Measurements from ENCODE around the gene FBXW9. TPM values are rescaled to one million over a fixed set of nuclear protein-coding genes. Genes with fewer than 3 reads are reported as not detected.

Gene FBXW9
- total RNA-seq, 1 donor from 2014 or later: 3.1 TPM

- peaks cover 42 to 49% (median 43%) of the 10 kb centered on the region in 3 donors for H3K4me1 ChIP-seq (ENCODE audit: control insufficient read depth in 3 of 3, insufficient read depth in 3 of 3, low read length in 3 of 3)
- H3K27ac ChIP-seq (ENCODE audit: low read depth, low read length): peak overlapping the region; percentile 95
- peaks cover 24 to 27% (median 25%) of the 10 kb centered on the region in 3 donors for H3K36me3 ChIP-seq (ENCODE audit: control insufficient read depth in 3 of 3, insufficient read depth in 3 of 3, low read length in 3 of 3)
- H3K4me3 ChIP-seq (ENCODE audit: low read length in 3 of 3): peak overlapping the region; percentile 86 to 98 (median 98)
- no peaks in the 10 kb centered on the region for H3K27me3 ChIP-seq (ENCODE audit: control insufficient read depth in 3 of 3, insufficient read depth in 3 of 3, low read length in 3 of 3)
- H3K9me3 ChIP-seq (ENCODE audit: control insufficient read depth in 3 of 3, low read length in 3 of 3): no peaks in the 10 kb centered on the region
- peak overlapping the region; percentile 96 to 99 (median 98) for H3K9ac ChIP-seq (ENCODE audit: low read depth in 1 of 3, low read length in 3 of 3)
Measured at GRCh38 chr19:12670159-12670928, 26.1 kb downstream of the FBXW9 start.

DNA sequence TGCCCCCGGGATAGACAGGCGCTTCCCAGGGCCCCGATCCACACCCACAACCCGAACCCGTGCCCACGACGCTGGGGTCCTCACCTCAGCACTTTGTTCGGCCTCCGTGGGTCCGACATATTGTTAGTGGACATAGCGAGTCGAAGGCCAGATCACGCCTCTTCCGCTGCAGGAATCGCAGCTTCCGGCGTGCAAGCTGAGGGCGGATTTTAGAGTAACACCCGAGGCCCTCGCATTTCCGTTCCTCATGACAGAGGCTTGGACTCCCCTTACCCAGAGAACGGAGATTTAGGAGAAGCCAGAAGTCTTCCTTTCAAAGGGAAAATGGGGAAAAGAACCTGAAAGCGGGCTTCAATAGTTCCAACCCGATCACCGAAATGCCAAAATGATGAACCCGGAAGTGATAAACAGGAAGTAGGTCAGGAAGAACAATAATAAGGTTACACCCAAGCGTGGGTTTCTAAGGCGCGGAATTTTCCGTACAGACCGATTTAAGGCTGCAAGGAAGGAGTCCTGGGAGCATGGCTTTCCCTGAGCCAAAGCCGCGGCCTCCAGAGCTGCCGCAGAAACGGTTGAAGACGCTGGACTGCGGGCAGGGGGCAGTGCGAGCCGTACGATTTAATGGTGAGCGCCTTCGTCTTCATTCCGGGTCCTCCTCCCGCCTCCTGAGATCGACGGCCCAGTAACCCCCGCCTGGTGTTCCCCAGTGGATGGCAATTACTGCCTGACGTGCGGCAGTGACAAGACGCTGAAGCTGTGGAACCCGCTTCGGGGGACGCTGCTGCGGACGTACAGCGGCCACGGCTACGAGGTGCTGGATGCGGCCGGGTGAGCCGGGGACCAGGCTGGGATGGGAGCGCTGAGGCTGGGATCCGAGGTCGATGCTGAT is 26.9 kb downstream of the FBXW9 start:
- Histone ChIP-seq H3K27me3 (ENCODE audit: control insufficient read depth in 3 of 3, insufficient read depth in 3 of 3, low read length in 3 of 3) (no peaks in the 10 kb centered on the region), H3K36me3 (ENCODE audit: control insufficient read depth in 3 of 3, insufficient read depth in 3 of 3, low read length in 3 of 3) (peaks cover 26 to 30% (median 27%) of the 10 kb centered on the region in 3 donors), H3K9ac (ENCODE audit: low read depth in 1 of 3, low read length in 3 of 3) (peak overlapping the region; percentile 96 to 99 (median 98)), H3K4me1 (ENCODE audit: control insufficient read depth in 3 of 3, insufficient read depth in 3 of 3, low read length in 3 of 3) (peaks cover 43 to 57% (median 45%) of the 10 kb centered on the region in 3 donors), H3K9me3 (ENCODE audit: control insufficient read depth in 3 of 3, low read length in 3 of 3) (no peaks in the 10 kb centered on the region), H3K4me3 (ENCODE audit: low read length in 3 of 3) (peak overlapping the region; percentile 86 to 98 (median 98)), H3K27ac (ENCODE audit: low read depth, low read length) (peak overlapping the region; percentile 95)

- peak overlapping the region; percentile 95 for H3K27ac ChIP-seq (ENCODE audit: low read depth, low read length)
- peaks cover 25 to 29% (median 26%) of the 10 kb centered on the region in 3 donors for H3K36me3 ChIP-seq (ENCODE audit: control insufficient read depth in 3 of 3, insufficient read depth in 3 of 3, low read length in 3 of 3)
- H3K27me3 ChIP-seq (ENCODE audit: control insufficient read depth in 3 of 3, insufficient read depth in 3 of 3, low read length in 3 of 3): no peaks in the 10 kb centered on the region
- H3K9me3 ChIP-seq (ENCODE audit: control insufficient read depth in 3 of 3, low read length in 3 of 3): no peaks in the 10 kb centered on the region
- peaks cover 43 to 57% (median 45%) of the 10 kb centered on the region in 3 donors for H3K4me1 ChIP-seq (ENCODE audit: control insufficient read depth in 3 of 3, insufficient read depth in 3 of 3, low read length in 3 of 3)
- peak overlapping the region; percentile 86 to 98 (median 98) for H3K4me3 ChIP-seq (ENCODE audit: low read length in 3 of 3)
- H3K9ac ChIP-seq (ENCODE audit: low read depth in 1 of 3, low read length in 3 of 3): peak overlapping the region; percentile 96 to 99 (median 98)
Measured at GRCh38 chr19:12668932-12669269, 27.5 kb downstream of the FBXW9 start.

DNA sequence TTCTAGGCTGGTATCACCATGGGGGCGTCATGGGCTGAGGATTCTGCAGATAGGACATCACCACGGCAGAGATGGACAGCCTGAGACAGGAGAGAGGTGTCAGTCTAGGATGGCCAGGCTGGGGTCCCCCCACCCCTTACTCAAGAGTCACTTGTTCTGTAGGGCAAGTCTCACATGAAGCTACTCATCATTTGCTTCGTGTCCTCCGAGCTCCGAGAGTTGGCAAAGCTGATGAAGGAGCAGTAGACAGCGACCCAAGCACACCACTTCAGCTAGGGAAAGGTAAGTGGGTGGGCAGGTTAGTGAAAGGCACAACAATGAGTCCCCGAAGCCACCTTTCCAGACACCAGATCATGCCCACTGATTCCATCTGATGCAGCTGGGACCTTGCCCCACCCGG is 28.1 kb downstream of the FBXW9 start:
- Histone ChIP-seq H3K27ac (ENCODE audit: low read depth, low read length) (peak overlapping the region; percentile 95), H3K4me1 (ENCODE audit: control insufficient read depth in 3 of 3, insufficient read depth in 3 of 3, low read length in 3 of 3) (peaks cover 43 to 57% (median 45%) of the 10 kb centered on the region in 3 donors)

DNA sequence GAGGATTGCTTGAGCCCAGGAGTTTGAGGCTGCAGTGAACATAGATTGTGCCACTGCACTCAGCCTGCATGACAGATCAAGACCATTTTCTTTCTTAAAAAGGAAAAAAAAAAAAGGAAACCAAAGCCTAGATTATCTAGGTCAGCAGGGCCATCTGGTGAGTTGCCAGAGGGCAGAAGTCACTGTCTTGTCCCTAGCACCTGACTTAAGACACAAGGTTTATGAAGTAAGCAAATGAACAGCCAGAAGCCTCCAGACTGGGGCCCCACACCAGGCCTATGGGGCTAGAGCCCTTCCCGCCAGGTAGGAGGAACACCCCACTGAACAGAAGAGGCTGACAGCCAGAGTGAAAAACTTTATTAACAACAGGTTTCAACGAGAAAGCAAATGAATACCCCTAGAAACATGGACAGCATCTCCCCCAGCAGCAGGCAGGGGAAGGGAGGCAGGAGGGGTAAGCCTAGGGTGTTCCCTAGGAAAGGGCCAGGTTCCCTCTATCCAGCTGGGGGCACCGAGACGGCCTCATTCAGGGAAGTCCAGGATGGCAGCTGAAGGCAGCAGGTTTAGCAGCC is 28.6 kb downstream of the FBXW9 start:
- Histone ChIP-seq H3K9me3 (ENCODE audit: control insufficient read depth in 3 of 3, low read length in 3 of 3) (no peaks in the 10 kb centered on the region), H3K27me3 (ENCODE audit: control insufficient read depth in 3 of 3, insufficient read depth in 3 of 3, low read length in 3 of 3) (no peaks in the 10 kb centered on the region), H3K4me1 (ENCODE audit: control insufficient read depth in 3 of 3, insufficient read depth in 3 of 3, low read length in 3 of 3) (peaks cover 43 to 57% (median 45%) of the 10 kb centered on the region in 3 donors), H3K9ac (ENCODE audit: low read depth in 1 of 3, low read length in 3 of 3) (peak overlapping the region in 1 of 3 donors; percentile 99), H3K27ac (ENCODE audit: low read depth, low read length) (no peak overlapping the region), H3K36me3 (ENCODE audit: control insufficient read depth in 3 of 3, insufficient read depth in 3 of 3, low read length in 3 of 3) (peaks cover 27 to 32% (median 28%) of the 10 kb centered on the region in 3 donors), H3K4me3 (ENCODE audit: low read length in 3 of 3) (peak overlapping the region; percentile 86 to 98 (median 98))

More for the DNA sequence above, 28.1 kb downstream of the FBXW9 start:
- H3K4me3 ChIP-seq (ENCODE audit: low read length in 3 of 3): peak overlapping the region; percentile 86 to 98 (median 98)
- H3K9ac ChIP-seq (ENCODE audit: low read depth in 1 of 3, low read length in 3 of 3): peak overlapping the region; percentile 96 to 99 (median 98)
- H3K9me3 ChIP-seq (ENCODE audit: control insufficient read depth in 3 of 3, low read length in 3 of 3): no peaks in the 10 kb centered on the region
- H3K27me3 ChIP-seq (ENCODE audit: control insufficient read depth in 3 of 3, insufficient read depth in 3 of 3, low read length in 3 of 3): no peaks in the 10 kb centered on the region
- H3K36me3 ChIP-seq (ENCODE audit: control insufficient read depth in 3 of 3, insufficient read depth in 3 of 3, low read length in 3 of 3): peaks cover 28 to 30% (median 28%) of the 10 kb centered on the region in 3 donors

DNA sequence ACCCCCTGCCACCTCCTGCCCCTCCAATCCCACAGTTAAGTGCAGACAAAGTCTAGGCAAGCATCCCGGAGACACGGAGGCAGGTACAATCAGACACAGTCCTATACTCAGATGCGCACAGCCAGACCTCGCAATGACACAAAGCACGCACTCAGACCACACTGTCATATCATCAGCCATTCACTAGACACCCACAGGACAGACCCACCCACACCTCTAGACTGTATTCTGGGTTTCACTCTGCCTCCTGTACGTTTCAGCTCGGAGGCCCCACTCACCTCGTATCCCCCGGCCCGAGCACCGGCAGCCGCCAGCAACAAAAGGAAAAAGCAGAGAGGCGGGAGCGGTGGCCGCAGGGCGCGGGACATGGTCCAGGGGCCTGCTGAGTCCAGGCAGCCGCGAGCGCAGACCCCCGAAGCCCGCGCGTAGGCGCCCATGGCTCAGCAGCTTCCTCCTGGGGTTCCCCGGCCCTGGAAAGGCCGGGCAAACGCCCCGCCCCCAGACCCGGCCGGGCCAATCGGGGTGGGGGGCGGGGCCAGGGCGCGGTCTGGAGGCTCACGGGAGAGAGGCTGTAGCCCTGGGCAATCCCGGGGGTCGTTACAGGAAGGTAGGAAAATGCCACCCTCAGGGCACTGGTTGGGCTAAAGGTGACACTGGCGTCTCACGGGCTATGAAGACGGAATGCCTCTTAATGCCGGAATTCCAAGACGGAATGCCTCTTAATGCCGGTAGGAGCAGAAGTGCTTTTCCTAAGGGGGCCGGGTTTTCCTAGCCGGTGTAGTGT is 30.0 kb downstream of the FBXW9 start, which contains the start of the genes MAN2B1 and WDR83:
Gene MAN2B1, minus strand, starts transcription at position 478 of the 784 bp plus-strand sequence. Its CDS starts 41 bp downstream, at position 437.
Gene WDR83, plus strand, starts transcription at position 543 of the 784 bp plus-strand sequence. CDS start 2,984 bp downstream, outside the sequence.
- Histone ChIP-seq H3K36me3 (ENCODE audit: control insufficient read depth in 3 of 3, insufficient read depth in 3 of 3, low read length in 3 of 3) (peaks cover 19 to 37% (median 27%) of the 10 kb centered on the region in 3 donors), H3K27me3 (ENCODE audit: control insufficient read depth in 3 of 3, insufficient read depth in 3 of 3, low read length in 3 of 3) (no peaks in the 10 kb centered on the region), H3K27ac (ENCODE audit: low read depth, low read length) (peak within 1 kb of the TSS; percentile 59), H3K4me1 (ENCODE audit: control insufficient read depth in 3 of 3, insufficient read depth in 3 of 3, low read length in 3 of 3) (peaks cover 43 to 57% (median 45%) of the 10 kb centered on the region in 3 donors), H3K4me3 (ENCODE audit: low read length in 3 of 3) (peak within 1 kb of the TSS; percentile 92 to 98 (median 96)), H3K9me3 (ENCODE audit: control insufficient read depth in 3 of 3, low read length in 3 of 3) (no peaks in the 10 kb centered on the region), H3K9ac (ENCODE audit: low read depth in 1 of 3, low read length in 3 of 3) (peak within 1 kb of the TSS; percentile 74 to 95 (median 92))

GRCh38 chr19:12665671-12666264 is 30.7 kb downstream of the FBXW9 start:
- Histone ChIP-seq H3K4me3 (ENCODE audit: low read length in 3 of 3) (peak overlapping the region; percentile 92 to 98 (median 96)), H3K27ac (ENCODE audit: low read depth, low read length) (no peak overlapping the region), H3K9ac (ENCODE audit: low read depth in 1 of 3, low read length in 3 of 3) (peak overlapping the region; percentile 74 to 95 (median 92)), H3K27me3 (ENCODE audit: control insufficient read depth in 3 of 3, insufficient read depth in 3 of 3, low read length in 3 of 3) (no peaks in the 10 kb centered on the region), H3K4me1 (ENCODE audit: control insufficient read depth in 3 of 3, insufficient read depth in 3 of 3, low read length in 3 of 3) (peaks cover 43 to 57% (median 45%) of the 10 kb centered on the region in 3 donors), H3K36me3 (ENCODE audit: control insufficient read depth in 3 of 3, insufficient read depth in 3 of 3, low read length in 3 of 3) (peaks cover 26 to 43% (median 33%) of the 10 kb centered on the region in 3 donors), H3K9me3 (ENCODE audit: control insufficient read depth in 3 of 3, low read length in 3 of 3) (no peaks in the 10 kb centered on the region)

DNA sequence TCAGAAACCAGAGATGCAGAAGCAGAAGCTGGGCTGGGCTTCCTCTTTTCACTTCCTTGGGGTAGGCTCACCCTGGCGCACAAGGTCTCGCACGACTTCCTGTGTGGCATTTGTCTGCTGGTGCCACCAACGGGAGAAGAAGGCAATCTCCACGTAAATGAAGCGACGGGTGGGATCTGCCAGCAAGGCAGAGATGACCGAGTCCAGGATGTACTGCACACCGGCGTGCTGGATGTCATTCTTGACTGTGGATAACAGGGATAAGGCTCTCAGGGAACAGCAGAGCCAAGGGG is 31.2 kb downstream of the FBXW9 start:
- no peak overlapping the region for H3K27ac ChIP-seq (ENCODE audit: low read depth, low read length)

More for the DNA sequence above, 31.2 kb downstream of the FBXW9 start:
- H3K9ac ChIP-seq (ENCODE audit: low read depth in 1 of 3, low read length in 3 of 3): peak overlapping the region in 1 of 3 donors; percentile 95
- H3K9me3 ChIP-seq (ENCODE audit: control insufficient read depth in 3 of 3, low read length in 3 of 3): no peaks in the 10 kb centered on the region
- peaks cover 38 to 51% (median 39%) of the 10 kb centered on the region in 3 donors for H3K4me1 ChIP-seq (ENCODE audit: control insufficient read depth in 3 of 3, insufficient read depth in 3 of 3, low read length in 3 of 3)
- H3K27me3 ChIP-seq (ENCODE audit: control insufficient read depth in 3 of 3, insufficient read depth in 3 of 3, low read length in 3 of 3): no peaks in the 10 kb centered on the region
- H3K36me3 ChIP-seq (ENCODE audit: control insufficient read depth in 3 of 3, insufficient read depth in 3 of 3, low read length in 3 of 3): peaks cover 32 to 47% (median 33%) of the 10 kb centered on the region in 3 donors
- H3K4me3 ChIP-seq (ENCODE audit: low read length in 3 of 3): peak overlapping the region in 2 of 3 donors; percentile 38 to 92

All from skeletal muscle tissue (tissue), 4 donors.